ENCODE data around the gene ZNF469. TPM values are rescaled to one million over a fixed set of nuclear protein-coding genes. Genes with fewer than 3 reads are reported as not detected.

The ZNF469 gene
- total RNA-seq, 3 donors from 2014 or later, result 0.80 to 1.5 (median 0.98) TPM

GRCh38 chr16:88337538-88337937 lies 45.2 kb upstream of the ZNF469 start:
- TF ChIP-seq CTCF (IDR thresholded peaks at IDR 0.05) (no peak), POLR2A (IDR thresholded peaks at IDR 0.05) (no peak), POLR2AphosphoS5 (IDR thresholded peaks at IDR 0.05) (no peak)
- no peak for DNase-seq (ENCODE audit: low spot score in 2 of 2)
- H3K9me3 ChIP-seq, result no peaks in the 10 kb centered on the region
- intact Hi-C loops (cut with DNase I; ENCODE audit: low total_unique reads), result no loop called here
- H3K27me3 ChIP-seq, result no peaks in the 10 kb centered on the region
- no peaks in the 10 kb centered on the region for H3K4me1 ChIP-seq
- no peaks in the 10 kb centered on the region for H3K36me3 ChIP-seq
- no peak overlapping the region for H3K27ac ChIP-seq
- no peak overlapping the region for H3K4me3 ChIP-seq

- Histone ChIP-seq H3K27ac (no peak overlapping the region), H3K4me1 (no peaks in the 10 kb centered on the region), H3K9me3 (peaks cover 0 to 4% of the 10 kb centered on the region in 2 donors), H3K4me3 (no peak overlapping the region), H3K27me3 (no peaks in the 10 kb centered on the region), H3K36me3 (no peaks in the 10 kb centered on the region)
- no peak for DNase-seq (ENCODE audit: low spot score in 2 of 2)
- intact Hi-C loops (cut with DNase I; ENCODE audit: low total_unique reads), result no loop called here
- no peak for TF ChIP-seq POLR2A (IDR thresholded peaks at IDR 0.05)
- no peak for TF ChIP-seq CTCF (IDR thresholded peaks at IDR 0.05)
- no peak for TF ChIP-seq POLR2AphosphoS5 (IDR thresholded peaks at IDR 0.05)
Observed at GRCh38 chr16:88338111-88338510, 44.6 kb upstream of the ZNF469 start.

GRCh38 chr16:88338896-88339295 lies 43.9 kb upstream of the ZNF469 start:
- Histone ChIP-seq H3K27me3 (no peaks in the 10 kb centered on the region), H3K27ac (no peak overlapping the region), H3K36me3 (no peaks in the 10 kb centered on the region), H3K4me3 (no peak overlapping the region), H3K9me3 (peaks cover 0 to 4% of the 10 kb centered on the region in 2 donors), H3K4me1 (no peaks in the 10 kb centered on the region)
- DNase-seq (ENCODE audit: low spot score in 2 of 2), result no peak
- TF ChIP-seq POLR2A (IDR thresholded peaks at IDR 0.05), result no peak
- TF ChIP-seq POLR2AphosphoS5 (IDR thresholded peaks at IDR 0.05), result no peak
- no peak for TF ChIP-seq CTCF (IDR thresholded peaks at IDR 0.05)
- intact Hi-C loops (cut with DNase I; ENCODE audit: low total_unique reads), result no loop called here

GRCh38 chr16:88339930-88340754 lies 42.6 kb upstream of the ZNF469 start:
- TF ChIP-seq CTCF (IDR thresholded peaks at IDR 0.05) (no peak), POLR2A (IDR thresholded peaks at IDR 0.05) (no peak), POLR2AphosphoS5 (IDR thresholded peaks at IDR 0.05) (no peak)
- Histone ChIP-seq H3K9me3 (peaks cover 0 to 4% of the 10 kb centered on the region in 2 donors), H3K4me3 (no peak overlapping the region), H3K27ac (no peak overlapping the region), H3K4me1 (no peaks in the 10 kb centered on the region), H3K36me3 (no peaks in the 10 kb centered on the region), H3K27me3 (no peaks in the 10 kb centered on the region)
- intact Hi-C loops (cut with DNase I; ENCODE audit: low total_unique reads), result no loop called here
- no peak for DNase-seq (ENCODE audit: low spot score in 2 of 2)

GRCh38 chr16:88340755-88341150 lies 42.0 kb upstream of the ZNF469 start:
- Histone ChIP-seq H3K9me3 (peaks cover 0 to 4% of the 10 kb centered on the region in 2 donors), H3K27me3 (no peaks in the 10 kb centered on the region), H3K27ac (no peak overlapping the region), H3K36me3 (no peaks in the 10 kb centered on the region), H3K4me3 (no peak overlapping the region), H3K4me1 (no peaks in the 10 kb centered on the region)
- no peak for DNase-seq (ENCODE audit: low spot score in 2 of 2)
- intact Hi-C loops (cut with DNase I; ENCODE audit: low total_unique reads), result no loop called here
- TF ChIP-seq POLR2A (IDR thresholded peaks at IDR 0.05) (no peak), POLR2AphosphoS5 (IDR thresholded peaks at IDR 0.05) (no peak), CTCF (IDR thresholded peaks at IDR 0.05) (no peak)
